Stromal cell of bone marrow (primary cell): ENCODE results near the gene TRIM58.

Experiments
- DNase-seq: peaks from one replicate; pipeline ENCODE4 v3.0.0-alpha.2; 2012; ENCODE audit warnings: low read depth

TRIM58 gene, protein sequence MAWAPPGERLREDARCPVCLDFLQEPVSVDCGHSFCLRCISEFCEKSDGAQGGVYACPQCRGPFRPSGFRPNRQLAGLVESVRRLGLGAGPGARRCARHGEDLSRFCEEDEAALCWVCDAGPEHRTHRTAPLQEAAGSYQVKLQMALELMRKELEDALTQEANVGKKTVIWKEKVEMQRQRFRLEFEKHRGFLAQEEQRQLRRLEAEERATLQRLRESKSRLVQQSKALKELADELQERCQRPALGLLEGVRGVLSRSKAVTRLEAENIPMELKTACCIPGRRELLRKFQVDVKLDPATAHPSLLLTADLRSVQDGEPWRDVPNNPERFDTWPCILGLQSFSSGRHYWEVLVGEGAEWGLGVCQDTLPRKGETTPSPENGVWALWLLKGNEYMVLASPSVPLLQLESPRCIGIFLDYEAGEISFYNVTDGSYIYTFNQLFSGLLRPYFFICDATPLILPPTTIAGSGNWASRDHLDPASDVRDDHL

DNA sequence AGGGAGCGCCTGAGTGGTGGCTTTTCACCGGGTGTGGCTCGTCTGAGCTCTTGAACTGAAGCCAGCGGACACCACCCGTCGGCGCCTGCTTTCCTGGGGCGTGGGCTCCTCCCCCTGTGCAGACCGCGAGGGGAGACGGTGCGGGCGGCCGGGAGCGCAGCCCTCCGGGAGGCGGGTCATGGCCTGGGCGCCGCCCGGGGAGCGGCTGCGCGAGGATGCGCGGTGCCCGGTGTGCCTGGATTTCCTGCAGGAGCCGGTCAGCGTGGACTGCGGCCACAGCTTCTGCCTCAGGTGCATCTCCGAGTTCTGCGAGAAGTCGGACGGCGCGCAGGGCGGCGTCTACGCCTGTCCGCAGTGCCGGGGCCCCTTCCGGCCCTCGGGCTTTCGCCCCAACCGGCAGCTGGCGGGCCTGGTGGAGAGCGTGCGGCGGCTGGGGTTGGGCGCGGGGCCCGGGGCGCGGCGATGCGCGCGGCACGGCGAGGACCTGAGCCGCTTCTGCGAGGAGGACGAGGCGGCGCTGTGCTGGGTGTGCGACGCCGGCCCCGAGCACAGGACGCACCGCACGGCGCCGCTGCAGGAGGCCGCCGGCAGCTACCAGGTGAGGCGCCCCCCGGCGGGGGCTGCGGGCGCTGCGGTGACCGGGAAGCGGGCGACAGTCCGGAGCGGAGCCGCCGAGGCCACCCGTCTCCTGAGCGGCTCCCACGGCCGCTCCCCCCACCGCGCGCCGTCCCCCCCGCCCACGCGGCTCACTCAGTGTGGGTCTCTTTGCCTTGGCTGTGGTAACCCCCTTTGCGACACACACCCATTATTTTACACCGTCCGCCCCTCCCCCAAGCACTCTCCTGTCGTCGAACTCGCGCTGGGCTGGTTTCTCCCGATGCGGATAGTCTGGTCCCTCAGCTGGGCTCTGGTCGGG is at the start of gene TRIM58:
Gene TRIM58 (plus strand): TSS at position 119 of the 916 bp plus-strand sequence. CDS start 60 bp downstream, at position 179.
- DNase-seq, result no peak

DNA sequence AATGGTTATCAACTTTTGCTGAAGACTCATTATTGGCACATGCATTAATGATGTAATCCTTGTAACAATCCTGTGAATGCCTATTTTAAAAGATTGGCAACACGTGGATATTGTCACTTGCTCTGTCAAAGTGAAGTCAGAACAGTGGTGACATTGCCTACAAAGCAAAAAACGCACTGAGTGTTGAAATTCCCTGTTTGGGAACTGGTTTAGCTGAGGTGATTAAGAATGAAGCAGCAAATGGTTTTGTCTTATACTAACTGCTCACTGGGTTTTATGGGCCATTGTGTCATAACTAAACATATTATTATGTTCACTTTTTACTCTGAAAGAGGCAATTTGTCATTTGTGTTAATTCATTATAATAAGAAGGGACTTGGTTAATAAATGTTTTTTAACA is 44.4 kb upstream of the TRIM58 start:
- no peak for DNase-seq

DNA sequence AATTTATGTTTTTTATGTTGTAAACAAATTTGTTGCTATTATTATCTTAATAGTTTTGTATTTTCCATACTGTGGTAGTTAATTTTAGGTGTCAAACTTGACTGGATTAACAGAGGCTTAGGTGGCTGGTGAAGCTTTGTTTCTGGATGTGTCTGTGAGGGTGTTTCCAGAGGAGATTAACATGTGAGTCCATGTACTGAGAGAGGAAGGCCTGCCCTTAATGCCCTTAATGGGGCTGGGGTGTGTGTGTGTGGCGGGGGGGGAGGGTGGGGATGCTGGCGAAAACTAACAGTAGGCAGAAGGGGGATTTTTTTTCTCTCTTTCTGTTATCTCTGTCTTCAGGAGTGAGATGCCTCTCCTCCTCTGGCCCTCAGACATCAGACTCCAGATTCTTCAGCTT is 34.9 kb upstream of the TRIM58 start:
- no peak for DNase-seq

DNA sequence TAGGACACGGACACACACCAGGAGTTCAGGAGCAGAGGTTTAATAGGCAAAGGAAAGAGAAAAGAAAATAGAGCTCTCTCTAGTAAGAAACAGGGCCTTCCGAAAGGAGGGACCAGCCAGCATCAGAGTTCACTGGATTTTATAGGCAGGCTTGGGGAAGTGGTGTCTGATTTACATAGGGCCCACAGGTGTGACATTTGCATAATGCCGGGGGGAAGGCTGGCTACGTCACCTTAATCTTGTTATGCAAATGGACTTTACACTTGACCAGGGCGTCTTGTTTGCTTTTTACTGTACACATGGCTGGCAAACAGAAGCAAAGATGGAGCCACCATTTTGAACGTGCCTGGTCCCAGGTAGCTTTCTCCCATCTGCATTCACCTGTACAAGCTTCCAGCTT is 33.0 kb upstream of the TRIM58 start, which contains the start of gene OR14A16:
Gene OR14A16 (minus strand): TSS at position 97 of the 400 bp plus-strand sequence. CDS start 8,390 bp downstream, outside the sequence.
- DNase-seq, result no peak

DNA sequence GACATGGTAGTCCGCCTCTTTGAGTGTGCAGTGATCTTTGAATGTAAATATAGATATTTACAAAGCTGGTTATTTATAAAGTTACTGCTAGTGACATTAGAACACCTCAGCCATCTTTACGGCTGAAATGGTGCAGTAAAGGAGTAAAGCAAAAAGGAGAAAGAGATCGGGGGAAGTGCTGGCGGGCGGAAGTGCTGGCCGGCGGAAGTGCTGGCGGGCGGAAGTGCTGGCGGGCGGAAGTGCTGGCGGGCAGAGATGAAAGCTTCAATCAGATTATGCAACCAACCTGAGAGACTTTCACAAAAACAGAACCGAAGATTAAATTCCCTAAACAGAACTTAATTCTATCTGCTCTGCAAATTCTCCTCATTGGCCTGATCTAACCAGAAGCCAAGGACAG is 31.6 kb upstream of the TRIM58 start:
- DNase-seq, result no peak

DNA sequence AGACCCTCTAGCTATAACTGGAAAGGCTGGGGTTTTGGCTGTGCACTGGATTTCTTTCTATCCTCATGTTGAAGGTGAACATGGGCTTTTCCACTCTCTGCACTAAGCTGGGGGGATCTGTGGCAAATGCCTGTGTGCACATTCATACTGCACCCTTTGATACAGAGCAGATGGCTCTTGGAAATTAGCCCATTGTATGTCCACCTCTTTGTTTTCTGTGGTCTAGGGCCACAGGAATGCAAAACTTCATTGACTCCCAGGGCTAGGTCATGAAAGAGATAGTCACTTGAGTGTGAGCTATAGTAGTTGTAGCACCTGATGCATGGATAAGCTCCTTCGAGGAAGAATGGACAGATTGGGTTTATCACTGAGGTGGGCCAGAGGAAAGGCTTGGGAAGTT is 27.3 kb upstream of the TRIM58 start:
- DNase-seq, result no peak

DNA sequence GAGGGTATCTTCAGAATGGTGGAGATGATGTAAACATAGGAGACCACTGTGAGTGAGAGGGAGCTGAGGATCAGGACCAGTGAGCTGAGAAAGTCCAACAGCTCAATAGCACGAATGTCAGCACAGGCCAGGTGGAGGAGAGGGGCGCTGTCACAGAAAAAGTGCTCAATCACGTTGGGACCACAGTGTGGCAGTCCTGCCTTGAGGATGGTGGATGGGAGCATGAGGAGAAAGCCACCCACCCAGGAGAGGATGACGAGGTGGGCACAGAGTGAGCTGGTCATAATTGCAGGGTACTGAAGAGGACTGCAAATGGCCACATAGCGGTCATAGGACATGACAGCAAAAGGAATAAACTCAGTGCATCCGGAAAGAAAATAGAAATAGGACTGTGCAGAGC is 23.4 kb upstream of the TRIM58 start:
- no peak for DNase-seq

DNA sequence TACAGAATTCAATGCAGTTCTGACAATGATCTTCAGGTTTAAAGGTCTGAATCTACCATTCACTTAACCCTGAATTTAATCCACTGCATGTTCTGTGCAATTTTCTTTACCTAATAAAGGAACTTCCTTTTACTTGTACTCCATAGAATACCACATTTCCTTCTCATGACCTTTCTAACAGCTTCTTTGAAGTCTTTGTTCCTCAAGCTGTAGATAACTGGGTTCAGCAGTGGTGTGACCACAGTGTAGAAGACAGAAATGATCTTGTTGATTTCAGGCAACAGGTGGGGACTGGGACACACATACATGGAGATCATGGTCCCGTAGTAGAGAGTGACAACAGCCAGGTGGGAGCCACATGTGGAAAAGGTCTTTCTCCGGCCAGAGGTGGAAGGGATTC is 16.2 kb upstream of the TRIM58 start:
- DNase-seq, result no peak

DNA sequence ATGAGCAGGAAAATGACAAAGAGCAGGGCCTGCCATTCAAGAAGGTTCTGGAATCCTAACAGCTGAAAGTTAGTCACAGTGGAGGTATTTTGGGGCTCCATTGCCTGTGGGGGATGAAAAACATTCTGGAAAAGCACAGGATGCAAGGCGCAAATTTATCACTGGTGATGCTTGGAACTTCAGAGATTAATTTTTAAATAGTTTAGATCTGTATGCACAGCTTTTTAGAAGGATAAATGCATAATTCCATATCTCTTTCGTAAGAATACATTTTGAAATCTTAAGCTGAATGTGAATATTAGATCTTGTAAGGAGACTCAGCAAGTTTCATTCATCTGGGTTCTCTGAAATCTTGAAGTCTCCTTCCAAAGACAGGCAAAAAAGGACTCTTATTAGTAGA is 15.2 kb upstream of the TRIM58 start, which contains the start of gene OR11L1:
Gene OR11L1 (minus strand): TSS at position 101 of the 400 bp plus-strand sequence. CDS start 0 bp downstream, at position 101.
- no peak for DNase-seq

DNA sequence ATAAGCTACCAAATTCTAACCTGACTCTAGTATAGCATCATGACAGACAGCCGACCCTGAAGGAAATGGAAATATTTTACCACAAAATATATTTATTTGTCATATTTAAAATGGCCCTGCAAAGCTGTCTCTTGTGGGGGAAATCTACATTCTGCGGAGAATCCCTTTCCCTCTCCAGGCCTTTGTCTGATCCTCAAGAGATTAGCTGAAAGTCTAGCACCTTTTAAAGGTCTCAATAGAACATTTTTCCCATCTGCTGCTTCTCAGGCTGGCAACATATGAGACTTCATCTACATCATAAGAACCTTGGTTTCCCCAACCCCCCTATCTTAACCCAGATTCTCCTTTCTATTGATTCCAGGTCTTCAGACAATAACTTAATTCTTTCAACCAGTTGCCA is 13.6 kb upstream of the TRIM58 start:
- DNase-seq, result no peak

DNA sequence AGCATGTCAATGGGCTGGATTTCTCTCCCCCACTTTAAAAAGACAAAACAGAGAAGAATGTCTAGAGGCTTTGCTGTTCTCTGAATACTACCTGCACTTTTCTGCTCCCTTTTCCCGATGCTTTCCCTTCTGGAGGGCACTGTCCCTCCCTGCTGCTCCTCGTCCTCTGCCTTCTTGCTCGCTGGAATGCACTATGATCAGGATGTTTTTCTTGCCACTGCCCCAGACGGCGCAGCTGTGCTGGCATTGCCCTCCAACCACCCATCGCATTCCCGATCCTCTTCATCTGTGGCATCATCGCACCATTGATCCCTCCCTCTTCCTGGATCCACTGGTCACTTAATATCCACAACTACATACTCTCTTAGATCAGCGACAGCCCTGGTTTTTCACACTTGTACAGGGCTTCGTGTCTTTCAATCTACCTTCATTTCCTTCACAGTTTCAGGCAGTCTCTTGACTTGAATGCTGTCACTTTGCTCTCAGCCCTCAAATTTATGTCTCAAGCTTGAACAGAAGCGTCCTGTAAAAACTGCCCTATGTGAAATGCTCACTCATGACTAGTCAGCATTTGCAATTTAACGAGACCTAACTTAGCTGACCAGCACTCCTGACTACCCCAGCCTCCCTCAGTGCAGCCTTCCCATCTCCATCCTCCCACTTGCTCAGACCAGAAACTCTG is 11.8 kb upstream of the TRIM58 start:
- DNase-seq, result no peak

DNA sequence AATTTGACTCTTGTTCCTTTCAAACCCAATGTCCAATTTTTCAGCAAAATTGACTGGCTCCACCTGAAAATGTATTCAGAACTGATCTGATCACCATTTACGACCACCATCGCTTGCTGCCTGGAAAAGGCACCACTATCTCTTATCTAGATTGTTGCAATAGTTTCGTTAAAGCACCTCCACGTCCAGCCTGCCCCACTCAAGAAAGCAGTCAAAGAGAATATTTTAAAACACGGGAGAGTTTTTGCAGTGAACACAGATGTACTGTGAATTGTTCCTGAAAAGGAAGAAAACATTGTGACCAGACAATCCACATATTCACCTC is 11.3 kb upstream of the TRIM58 start:
- no peak for DNase-seq

DNA sequence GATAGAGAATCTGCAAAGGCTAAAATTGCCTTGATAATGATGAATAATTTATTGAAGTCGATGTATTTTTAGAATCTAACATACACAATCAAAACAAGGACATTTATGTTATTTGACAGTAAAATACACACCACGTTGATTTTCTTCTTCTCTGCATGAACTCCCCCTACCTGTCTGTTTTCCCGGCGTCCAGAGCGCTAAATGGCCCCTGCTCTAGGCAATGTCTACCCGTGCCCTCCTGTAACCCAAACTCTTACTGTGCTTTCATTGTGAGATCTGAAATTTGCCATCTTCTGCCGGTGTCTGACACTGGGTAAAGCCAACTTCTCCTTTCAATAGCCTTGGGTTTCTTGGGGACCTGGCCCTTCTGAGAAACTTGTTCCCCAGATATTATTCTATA is 8.6 kb upstream of the TRIM58 start:
- no peak for DNase-seq

DNA sequence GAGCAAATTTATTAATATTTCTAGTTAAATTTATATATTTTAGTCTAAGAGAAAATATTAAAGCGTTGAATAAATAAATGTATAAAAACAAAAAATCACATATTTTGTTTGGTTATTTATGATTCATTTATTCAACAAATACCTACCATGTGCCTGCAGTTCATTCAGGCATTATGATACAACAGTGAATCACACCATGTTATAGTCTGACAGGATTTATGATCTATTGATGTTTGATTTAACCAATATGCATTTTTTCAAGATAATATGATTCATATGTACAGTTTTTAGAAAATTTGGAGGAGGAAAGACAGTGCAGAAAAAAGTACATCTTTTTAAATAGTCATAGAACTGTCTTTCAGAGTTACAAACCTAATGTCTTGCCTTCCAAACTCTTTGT is 7.4 kb upstream of the TRIM58 start:
- no peak for DNase-seq

DNA sequence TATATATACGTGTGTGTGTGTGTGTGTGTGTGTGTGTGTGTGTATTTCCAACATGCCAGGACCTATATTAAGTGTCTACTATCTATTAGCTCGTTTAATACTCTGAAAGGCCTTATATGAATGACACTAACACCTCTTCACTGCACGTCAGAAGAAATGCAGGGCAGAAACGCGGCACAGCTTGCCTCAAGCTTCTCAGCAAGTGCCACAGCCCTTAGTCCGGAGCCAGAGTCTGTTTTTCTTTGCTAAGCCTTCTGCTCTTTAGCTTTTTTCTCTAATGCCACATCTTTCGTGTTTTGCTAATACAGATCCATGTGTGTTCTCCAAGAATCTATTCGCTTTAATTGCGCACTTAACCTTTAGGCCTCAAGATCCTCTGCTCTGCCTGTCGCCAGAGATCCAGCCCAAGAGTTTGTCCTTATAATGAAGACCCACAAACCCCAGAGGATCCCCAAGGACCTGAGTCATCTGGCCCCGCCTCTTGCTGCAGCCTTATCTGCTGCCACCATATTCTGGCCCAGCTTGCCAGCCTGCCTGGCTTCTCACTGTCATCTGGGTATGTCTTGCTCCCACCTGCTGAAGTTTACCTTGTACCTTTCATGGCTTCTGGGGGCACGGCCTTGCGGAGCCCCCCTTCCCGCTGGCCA is 2.0 kb upstream of the TRIM58 start:
- no peak for DNase-seq

DNA sequence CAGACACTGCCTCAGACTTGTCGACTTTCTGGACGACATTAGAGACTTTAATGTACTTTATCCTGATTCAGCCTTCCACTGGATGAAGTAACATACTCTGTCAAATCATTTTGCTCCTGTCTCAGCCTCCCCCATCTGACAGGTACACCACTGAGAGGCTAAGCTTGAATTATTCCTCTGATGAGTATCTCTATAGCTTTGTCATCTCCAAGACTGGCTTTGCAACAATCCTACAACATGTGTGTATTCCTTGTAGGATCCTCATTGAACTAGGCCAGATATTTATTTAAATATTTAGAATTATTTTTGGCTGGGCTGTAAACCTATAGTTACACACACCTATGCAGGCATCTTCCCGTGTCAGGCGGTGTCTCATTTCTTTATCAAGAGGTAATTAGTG is 1.1 kb upstream of the TRIM58 start:
- no peak for DNase-seq

DNA sequence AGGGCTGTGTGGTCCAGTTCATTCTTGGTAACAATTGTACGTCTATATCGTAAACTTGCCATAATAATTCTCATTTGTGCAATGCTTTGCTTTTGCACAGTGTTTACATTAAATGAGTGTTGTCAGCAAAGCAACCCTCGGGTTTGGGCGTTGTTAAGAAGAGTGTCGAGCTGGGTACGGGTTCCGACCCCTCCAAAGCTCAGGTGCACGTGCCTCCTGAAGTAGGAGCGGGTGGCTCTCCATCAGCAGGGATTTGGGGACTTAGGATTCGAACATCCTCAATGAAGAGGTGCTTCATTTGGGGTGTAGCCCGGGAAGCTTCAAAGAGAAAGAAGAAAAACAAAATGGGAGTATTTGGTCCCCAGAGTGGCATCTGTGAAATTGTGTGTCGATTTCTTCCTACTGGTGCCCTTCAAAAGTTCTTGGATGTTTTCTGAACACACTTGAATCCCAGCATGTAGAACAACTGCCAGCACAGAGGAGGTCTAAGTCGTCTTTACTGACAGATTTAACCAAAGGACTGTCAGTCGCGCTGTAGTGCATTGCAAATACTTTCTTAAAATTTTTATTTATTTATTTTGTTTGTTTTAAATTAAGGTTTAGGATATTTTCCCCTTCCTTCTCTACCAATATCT is 1.1 kb downstream of the TRIM58 start:
- no peak for DNase-seq

DNA sequence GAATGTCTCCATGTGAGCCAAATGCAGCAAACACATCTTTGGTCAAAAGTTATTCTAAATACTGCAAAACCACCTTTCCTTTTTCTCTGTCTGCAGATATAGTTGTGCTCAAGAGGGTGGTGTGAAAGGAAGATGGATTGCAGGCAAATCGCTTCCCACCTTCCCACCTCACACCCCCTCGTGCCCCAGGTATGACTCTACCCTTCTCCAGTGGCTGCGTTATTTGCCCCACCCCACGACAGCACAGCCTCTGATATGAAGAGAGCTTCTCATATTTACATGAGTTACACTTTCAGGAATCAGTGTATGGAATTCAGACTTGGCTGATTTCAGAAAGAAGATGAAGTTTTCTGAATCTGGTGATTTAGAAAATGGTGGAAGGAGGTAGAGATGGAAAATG is 5.8 kb downstream of the TRIM58 start:
- DNase-seq, result no peak

DNA sequence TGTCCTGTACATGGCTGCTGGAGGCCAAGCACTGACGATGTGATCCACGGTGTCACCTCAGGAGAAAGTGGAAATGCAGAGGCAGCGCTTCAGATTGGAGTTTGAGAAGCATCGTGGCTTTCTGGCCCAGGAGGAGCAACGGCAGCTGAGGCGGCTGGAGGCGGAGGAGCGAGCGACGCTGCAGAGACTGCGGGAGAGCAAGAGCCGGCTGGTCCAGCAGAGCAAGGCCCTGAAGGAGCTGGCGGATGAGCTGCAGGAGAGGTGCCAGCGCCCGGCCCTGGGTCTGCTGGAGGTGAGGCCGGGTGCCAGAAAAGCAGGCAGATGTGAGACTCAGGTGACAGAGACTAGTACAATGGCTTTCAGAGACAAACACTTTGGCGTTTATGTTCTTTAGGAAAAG is 7.7 kb downstream of the TRIM58 start:
- DNase-seq, result no peak

DNA sequence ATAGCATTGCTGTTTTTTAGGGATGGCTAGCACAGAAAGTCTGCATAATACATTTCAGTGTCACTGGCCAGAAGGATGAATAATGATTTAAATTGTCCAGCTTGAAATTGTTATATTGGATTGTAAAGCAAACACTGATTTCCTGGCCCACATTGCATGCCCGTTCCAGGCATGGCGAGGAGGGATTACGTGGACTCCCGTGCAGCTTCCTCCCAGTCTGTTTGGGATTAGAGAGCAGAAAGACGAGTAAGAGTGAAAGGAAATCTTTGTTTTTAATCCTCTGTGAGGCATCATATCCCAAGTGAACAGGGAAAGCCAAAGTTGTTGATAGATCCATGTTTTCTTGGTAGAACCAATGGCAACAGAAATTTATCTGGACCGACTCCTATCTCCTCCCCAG is 8.4 kb downstream of the TRIM58 start:
- no peak for DNase-seq

DNA sequence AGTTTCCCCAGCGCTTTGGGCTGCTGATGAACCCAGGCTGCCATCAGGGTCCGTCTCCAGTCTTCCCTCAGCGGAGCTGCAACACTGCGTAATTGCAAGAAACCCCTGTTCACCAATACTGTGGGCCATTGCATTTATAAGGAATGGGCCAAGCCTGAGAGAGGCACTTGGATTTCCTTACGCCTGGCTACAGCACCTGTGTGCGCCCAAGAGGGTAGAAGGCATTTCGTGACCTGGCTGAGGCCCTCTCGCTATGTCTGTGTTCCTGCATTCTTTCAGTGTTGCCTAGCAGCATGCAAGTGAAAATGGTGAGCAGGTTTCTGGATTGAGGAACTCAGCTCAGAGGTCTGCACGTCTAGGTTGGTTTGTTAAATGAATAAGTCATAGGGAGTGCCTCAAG is 26.4 kb downstream of the TRIM58 start:
- no peak for DNase-seq
